Transverse colon (tissue), 4 donors: Measurements from ENCODE around the gene CD28.

Source experiments
- CTCF ChIP-seq, 5 experiments: fragments of 200-600 bp in 3 of 5; fragments of 450-650 bp in 2 of 5; sonication (generic) in 3 of 5; IDR thresholded peaks; 1 replicate in 2 of 5; 2 replicates in 3 of 5; pipeline ENCODE4 v1.5.1; 2016 to 2017; ENCODE audit warnings: antibody characterized with exemption in 5 of 5, inconsistent platforms in 3 of 5, mild to moderate bottlenecking in 2 of 5, moderate library complexity in 1 of 5
- EP300 ChIP-seq: sonication (generic); formaldehyde crosslinking; IDR thresholded peaks from one replicate; pipeline ENCODE4 v1.6.1; 2017; ENCODE audit warnings: antibody characterized with exemption, low read depth
- POLR2A ChIP-seq: fragments of 450-650 bp; IDR thresholded peaks from one replicate; pipeline ENCODE4 v1.6.1; 2016; ENCODE audit warnings: antibody characterized with exemption, mild to moderate bottlenecking, moderate library complexity
- POLR2AphosphoS5 ChIP-seq, 3 donors: sonication (generic); formaldehyde crosslinking; IDR thresholded peaks; one replicate each; pipeline ENCODE4 v1.6.1; 2016; ENCODE audit warnings: antibody characterized with exemption in 3 of 3

GRCh38 chr2:203708846-203709396, 2.5 kb downstream of the CD28 start:
- TF ChIP-seq POLR2AphosphoS5 (IDR thresholded peaks at IDR 0.05): no peak
- TF ChIP-seq CTCF (IDR thresholded peaks at IDR 0.05): no peak
- TF ChIP-seq EP300: no peak
- no peak for TF ChIP-seq POLR2A
